SKM-1 (cell line): ENCODE data around the gene PRELID1.

Experiments used
- DNase-seq: peaks from one replicate; lab custom pipeline; 2025; ENCODE audit not compliant: unreplicated experiment; lab: John Stamatoyannopoulos, UW

PRELID1 gene

DNA sequence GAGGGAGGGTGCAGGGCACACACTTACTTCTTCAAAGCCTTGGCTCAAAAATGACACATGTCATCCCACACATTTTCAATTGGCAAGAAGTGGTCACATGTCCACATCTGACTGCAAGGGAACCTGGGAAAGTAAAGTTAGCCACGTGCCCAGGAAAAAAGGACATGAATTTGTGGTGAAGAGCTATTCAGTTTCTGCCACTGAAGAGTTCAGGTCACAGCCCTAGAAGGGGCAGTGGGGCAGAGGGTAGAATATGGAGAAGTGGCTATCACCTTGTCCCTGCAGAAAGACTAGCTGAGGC, 52.2 kb downstream of the PRELID1 start:
- no peak for DNase-seq
